Smooth muscle cell (in vitro differentiated cells): ENCODE data around the gene TAX1BP1. TPM values are rescaled to one million over a fixed set of nuclear protein-coding genes. Genes with fewer than 3 reads are reported as not detected.
A peak's percentile ranks its signal among the peaks of the same experiment; 100 is the strongest.

Experiments used
- DNase-seq: peaks from one replicate; lab custom pipeline; 2025; ENCODE audit not compliant: unreplicated experiment; lab: John Stamatoyannopoulos, UW
- H2AFZ ChIP-seq: fragments of 200-600 bp; sonication (generic); 2 replicates; pipeline ENCODE4 v1.6.0; 2016; ENCODE audit warnings: antibody characterized with exemption, low read depth, mild to moderate bottlenecking
- H3F3A ChIP-seq: fragments of 200-600 bp; sonication (generic); 2 replicates; pipeline ENCODE4 v1.6.0; 2017; ENCODE audit warnings: antibody characterized with exemption, low read depth
- H3K27ac ChIP-seq: fragments of 200-600 bp; sonication (generic); 2 replicates; pipeline ENCODE4 v1.5.1; 2016; ENCODE audit warnings: low read depth, mild to moderate bottlenecking
- H3K27me3 ChIP-seq: fragments of 200-600 bp; sonication (generic); 2 replicates; pipeline ENCODE4 v1.6.1; 2016; ENCODE audit warnings: low read depth, mild to moderate bottlenecking
- H3K36me3 ChIP-seq: fragments of 200-600 bp; sonication (generic); 2 replicates; pipeline ENCODE4 v1.5.1; 2016; ENCODE audit warnings: low read depth
- H3K4me1 ChIP-seq: fragments of 200-600 bp; sonication (generic); 2 replicates; pipeline ENCODE4 v1.5.1; 2016; ENCODE audit warnings: low read depth
- H3K4me2 ChIP-seq: fragments of 200-600 bp; sonication (generic); 2 replicates; pipeline ENCODE4 v1.6.0; 2016; ENCODE audit warnings: mild to moderate bottlenecking
- H3K4me3 ChIP-seq: fragments of 200-600 bp; sonication (generic); 2 replicates; pipeline ENCODE4 v1.5.1; 2016; ENCODE audit warnings: mild to moderate bottlenecking
- H3K79me2 ChIP-seq: fragments of 200-600 bp; sonication (generic); 2 replicates; pipeline ENCODE4 v1.6.0; 2016; ENCODE audit warnings: low read depth, mild to moderate bottlenecking
- H3K9ac ChIP-seq: fragments of 200-600 bp; sonication (generic); 2 replicates; pipeline ENCODE4 v1.6.0; 2016; ENCODE audit warnings: low read depth
- H3K9me3 ChIP-seq: fragments of 200-600 bp; sonication (generic); replicated peaks from 2 replicates; pipeline ENCODE4 v1.5.1; 2016; ENCODE audit warnings: low read depth
- H4K20me1 ChIP-seq: fragments of 200-600 bp; sonication (generic); 2 replicates; pipeline ENCODE4 v1.6.0; 2016; ENCODE audit warnings: low read depth
- WGBS: methylation state at CpG from one replicate; pipeline ENCODE4 v1.1.7; 2016; ENCODE audit warnings: low lambda C conversion rate; 5-methylcytosine and 5-hydroxymethylcytosine counted together
- polyA plus RNA-seq: library from polyadenylated mRNA; unstranded; fragments of >200 nt; fragmentation: Nextera tagmentation; extraction: Ambion mirVana; gene quantifications from 2 replicates; pipeline ENCODE4 v1.2.1, GENCODE V29; 2016
- total RNA-seq: library from RNA; depleted of rRNA; stranded (reverse); fragments of >200 nt; gene quantifications from 2 replicates; pipeline ENCODE4 v1.2.3, GENCODE V29; 2014
- TF ChIP-seq, protein P1 (sequence below): fragments of 200-600 bp; sonication (generic); IDR thresholded peaks from 2 replicates; pipeline ENCODE4 v1.5.1; 2017; ENCODE audit warnings: borderline replicate concordance, mild to moderate bottlenecking, antibody characterized with exemption; ENCODE audit not compliant: insufficient read depth, poor library complexity, severe bottlenecking

Gene TAX1BP1
- total and polyA plus RNA-seq, 2 experiments from 2014 or later: 80.4 to 81.6 TPM

DNA sequence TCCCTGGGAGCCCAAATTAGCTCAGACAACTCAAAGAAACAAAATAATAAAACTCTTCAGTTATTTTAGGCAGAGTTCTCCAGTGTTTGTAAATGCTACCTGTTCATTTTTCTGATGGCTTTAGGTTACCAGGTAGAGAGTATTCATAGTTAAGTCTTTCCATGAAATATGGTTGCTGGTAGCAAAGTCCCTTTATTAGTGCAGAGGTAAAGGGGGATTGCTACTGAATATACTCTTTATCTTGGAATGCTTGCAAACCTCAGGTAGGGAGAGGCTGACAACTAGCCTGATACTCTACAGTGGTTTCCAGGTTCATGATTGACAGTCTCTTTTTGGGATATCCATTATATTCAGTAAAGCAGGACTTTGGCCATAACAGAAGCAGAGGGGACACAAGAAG is 6.5 kb downstream of the TAX1BP1 start:
- TF ChIP-seq, protein P1, sequence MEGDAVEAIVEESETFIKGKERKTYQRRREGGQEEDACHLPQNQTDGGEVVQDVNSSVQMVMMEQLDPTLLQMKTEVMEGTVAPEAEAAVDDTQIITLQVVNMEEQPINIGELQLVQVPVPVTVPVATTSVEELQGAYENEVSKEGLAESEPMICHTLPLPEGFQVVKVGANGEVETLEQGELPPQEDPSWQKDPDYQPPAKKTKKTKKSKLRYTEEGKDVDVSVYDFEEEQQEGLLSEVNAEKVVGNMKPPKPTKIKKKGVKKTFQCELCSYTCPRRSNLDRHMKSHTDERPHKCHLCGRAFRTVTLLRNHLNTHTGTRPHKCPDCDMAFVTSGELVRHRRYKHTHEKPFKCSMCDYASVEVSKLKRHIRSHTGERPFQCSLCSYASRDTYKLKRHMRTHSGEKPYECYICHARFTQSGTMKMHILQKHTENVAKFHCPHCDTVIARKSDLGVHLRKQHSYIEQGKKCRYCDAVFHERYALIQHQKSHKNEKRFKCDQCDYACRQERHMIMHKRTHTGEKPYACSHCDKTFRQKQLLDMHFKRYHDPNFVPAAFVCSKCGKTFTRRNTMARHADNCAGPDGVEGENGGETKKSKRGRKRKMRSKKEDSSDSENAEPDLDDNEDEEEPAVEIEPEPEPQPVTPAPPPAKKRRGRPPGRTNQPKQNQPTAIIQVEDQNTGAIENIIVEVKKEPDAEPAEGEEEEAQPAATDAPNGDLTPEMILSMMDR: no peak
- peak overlapping the region; percentile 81 for H3K27ac ChIP-seq
- H3K9ac ChIP-seq: no peak overlapping the region
- no peaks in the 10 kb centered on the region for H3K27me3 ChIP-seq
- no peak overlapping the region for H2AFZ ChIP-seq
- no peaks in the 10 kb centered on the region for H3K9me3 ChIP-seq
- H3K4me2 ChIP-seq: peak overlapping the region; percentile 48
- H3K4me3 ChIP-seq: no peak overlapping the region
- H3K4me1 ChIP-seq: peaks cover 30% of the 10 kb centered on the region
- peaks cover 96% of the 10 kb centered on the region for H4K20me1 ChIP-seq
- H3F3A ChIP-seq: peaks cover 15% of the 10 kb centered on the region
- no peak for DNase-seq
- H3K36me3 ChIP-seq: peaks cover 23% of the 10 kb centered on the region
- H3K79me2 ChIP-seq: peaks cover 93% of the 10 kb centered on the region

DNA sequence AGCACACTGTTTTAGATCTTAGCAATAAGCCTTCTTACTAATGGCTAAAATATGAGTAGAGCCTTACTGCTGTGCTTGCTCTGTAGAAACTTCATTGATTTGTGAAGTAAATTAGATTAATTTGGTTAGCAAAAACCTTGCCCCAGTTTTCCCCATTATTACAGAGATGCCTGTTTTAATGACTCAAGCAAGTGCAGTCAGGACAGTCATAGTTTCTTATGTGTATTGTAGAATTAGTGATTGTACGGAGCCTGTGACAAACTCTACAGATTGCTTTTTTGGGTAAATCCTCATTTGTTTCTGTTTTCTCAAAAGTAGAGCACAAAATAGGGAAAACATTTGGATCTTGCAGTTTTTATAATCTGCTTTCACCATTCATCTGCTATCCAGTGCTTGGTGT is 7.0 kb downstream of the TAX1BP1 start:
- Histone ChIP-seq H3K9me3 (no peaks in the 10 kb centered on the region), H3K9ac (no peak overlapping the region), H3K4me2 (peak overlapping the region; percentile 48), H3K79me2 (peaks cover 93% of the 10 kb centered on the region), H3K4me3 (no peak overlapping the region), H3K27ac (peak overlapping the region; percentile 81), H3K4me1 (peaks cover 30% of the 10 kb centered on the region), H4K20me1 (peaks cover 96% of the 10 kb centered on the region), H3K36me3 (peaks cover 23% of the 10 kb centered on the region), H3F3A (peaks cover 19% of the 10 kb centered on the region), H3K27me3 (no peaks in the 10 kb centered on the region), H2AFZ (no peak overlapping the region)
- TF ChIP-seq, protein P1: no peak
- WGBS: 40% methylated on average over 1 of the region's 1 CpG
- no peak for DNase-seq

DNA sequence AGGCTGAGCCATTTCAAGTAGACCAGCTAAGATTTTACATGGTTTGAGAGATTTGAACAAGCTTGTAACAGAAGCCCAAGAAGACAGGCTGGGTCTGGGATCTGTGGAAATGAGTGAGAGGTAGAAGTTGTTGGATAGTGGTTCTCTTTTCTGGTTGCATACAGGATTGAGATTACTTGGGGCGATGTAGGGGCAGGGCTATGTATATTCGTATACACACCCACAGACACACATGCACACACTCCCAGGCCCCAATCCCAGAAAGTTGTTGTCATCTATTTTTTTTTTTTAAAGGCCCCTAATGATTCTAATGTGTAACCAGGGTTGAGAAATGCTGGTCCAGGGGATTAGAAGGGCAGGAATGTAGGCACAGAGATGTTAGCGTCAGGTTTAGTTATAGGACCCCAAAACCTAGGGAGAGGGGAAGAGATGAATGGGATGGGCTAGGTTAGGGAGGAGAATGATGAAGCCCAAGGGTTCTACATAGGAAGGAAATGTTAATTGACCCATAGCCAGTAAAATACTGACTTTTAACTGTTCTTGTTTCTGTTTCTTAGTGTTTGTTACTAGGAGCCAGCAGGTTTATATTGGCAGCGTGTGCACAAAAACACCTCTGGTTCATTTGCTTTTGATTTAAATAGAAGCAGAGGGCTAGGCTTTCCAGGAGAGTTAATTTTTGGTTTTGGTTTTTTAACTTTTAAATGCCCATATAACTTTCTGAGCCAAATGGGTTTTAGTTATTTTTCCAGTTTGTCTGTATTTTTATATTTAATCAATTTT is 7.8 kb downstream of the TAX1BP1 start:
- Histone ChIP-seq H3F3A (peaks cover 19% of the 10 kb centered on the region), H3K27me3 (no peaks in the 10 kb centered on the region), H3K36me3 (peaks cover 23% of the 10 kb centered on the region), H3K9me3 (no peaks in the 10 kb centered on the region), H3K4me3 (no peak overlapping the region), H3K79me2 (peaks cover 93% of the 10 kb centered on the region), H3K4me1 (peaks cover 30% of the 10 kb centered on the region), H3K27ac (peak overlapping the region; percentile 81), H2AFZ (no peak overlapping the region), H3K9ac (no peak overlapping the region), H4K20me1 (peaks cover 96% of the 10 kb centered on the region), H3K4me2 (peak overlapping the region; percentile 48)
- TF ChIP-seq, protein P1: no peak
- no peak for DNase-seq
- WGBS: 87% methylated on average over 4 of the region's 4 CpGs

DNA sequence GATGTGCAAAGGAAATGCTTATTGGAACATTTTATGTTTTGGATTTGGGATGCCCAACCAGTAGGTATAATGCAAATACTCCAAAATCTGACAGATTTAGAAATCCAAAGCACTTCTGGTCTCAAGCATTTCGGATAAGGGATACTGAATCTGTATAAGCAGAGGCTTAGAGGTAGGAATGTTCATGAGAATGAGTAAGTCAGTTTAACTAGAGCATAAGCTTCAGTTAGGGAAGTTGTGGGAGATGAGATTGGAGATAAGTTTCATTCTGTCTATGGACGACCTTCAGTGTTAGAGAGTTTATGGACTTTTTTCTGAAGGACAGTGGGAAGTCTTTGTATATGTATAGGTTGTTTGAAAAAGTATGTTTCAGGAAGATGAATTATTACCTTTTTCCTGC is 10.4 kb downstream of the TAX1BP1 start:
- Histone ChIP-seq H3K9ac (no peak overlapping the region), H3K9me3 (no peaks in the 10 kb centered on the region), H2AFZ (no peak overlapping the region), H3K4me1 (peaks cover 22% of the 10 kb centered on the region), H4K20me1 (peaks cover 95% of the 10 kb centered on the region), H3K4me2 (peak overlapping the region; percentile 34), H3K36me3 (peaks cover 23% of the 10 kb centered on the region), H3K27me3 (no peaks in the 10 kb centered on the region), H3K27ac (peak overlapping the region; percentile 23), H3F3A (peaks cover 14% of the 10 kb centered on the region), H3K4me3 (no peak overlapping the region), H3K79me2 (peaks cover 91% of the 10 kb centered on the region)
- TF ChIP-seq, protein P1: no peak
- WGBS: 19% methylated on average over 2 of the region's 2 CpGs
- DNase-seq: no peak
